ENCODE measurements around the gene FAM219B.

FAM219B gene

DNA sequence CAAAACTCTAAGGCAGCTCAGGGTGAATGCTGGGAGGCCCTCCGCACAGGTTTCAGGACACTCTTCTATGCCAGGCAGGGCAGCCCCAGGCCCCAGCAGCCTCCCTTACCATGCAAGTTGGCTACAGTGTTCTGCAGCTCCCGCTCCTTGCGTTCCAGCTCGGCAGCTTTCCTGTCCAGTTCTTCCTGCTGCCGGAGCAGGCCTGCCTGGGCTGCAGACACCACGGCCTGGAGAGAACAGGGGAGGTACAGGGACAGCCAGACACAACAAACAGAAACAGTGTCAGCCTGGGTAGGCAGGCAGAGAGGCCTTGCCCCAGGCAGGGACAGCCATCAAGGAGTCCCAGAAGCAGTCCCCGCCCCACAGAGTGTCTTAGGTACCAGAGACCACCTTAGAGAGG is 54.7 kb downstream of the FAM219B start:
- no peak overlapping the region for H3K4me3 ChIP-seq (ENCODE audit: low read depth, low read length)

GRCh38 chr15:74850393-74850792 is 56.3 kb downstream of the FAM219B start:
- H3K4me3 ChIP-seq (ENCODE audit: low read depth, low read length) = no peak overlapping the region

Measured in iPS-11a (cell line).